ENCODE results near the gene KCTD4.
A peak's percentile ranks its signal among the peaks of the same experiment; 100 is the strongest.
"Not testable (repeated sequence)": the region's sequence is repeated elsewhere in the genome, so short reads cannot be mapped to it uniquely, and the experiment has no call there.

Gene KCTD4

DNA sequence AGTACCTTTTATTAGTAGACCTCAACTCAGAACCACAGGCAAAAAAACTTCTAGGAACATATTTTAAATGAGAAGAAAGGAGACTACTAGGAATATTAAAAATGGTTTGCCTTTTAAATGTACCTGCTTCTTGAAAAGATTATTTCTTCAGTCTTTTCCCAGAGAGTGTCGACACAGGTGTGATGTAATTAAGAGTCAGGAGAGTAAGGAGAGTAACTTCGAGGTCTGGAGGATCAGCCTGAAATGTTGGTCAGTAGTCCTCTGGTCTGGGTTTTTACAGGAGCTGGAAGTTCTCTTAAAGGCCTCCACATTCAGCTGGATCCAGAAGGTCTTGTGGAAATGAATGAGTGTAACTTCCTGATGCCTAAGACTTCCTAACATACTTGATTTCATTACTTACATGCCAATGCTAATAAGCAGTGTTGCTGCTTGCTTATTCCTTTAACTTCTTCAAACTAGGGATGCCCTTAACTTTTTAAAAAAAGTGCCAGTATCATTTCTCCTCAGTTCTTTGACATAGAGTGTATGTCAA, at the start of gene KCTD4:
Gene KCTD4, minus strand, starts transcription at position 345 of the 532 bp plus-strand sequence. CDS start 6,478 bp downstream, outside the sequence.
- no peak for DNase-seq

DNA sequence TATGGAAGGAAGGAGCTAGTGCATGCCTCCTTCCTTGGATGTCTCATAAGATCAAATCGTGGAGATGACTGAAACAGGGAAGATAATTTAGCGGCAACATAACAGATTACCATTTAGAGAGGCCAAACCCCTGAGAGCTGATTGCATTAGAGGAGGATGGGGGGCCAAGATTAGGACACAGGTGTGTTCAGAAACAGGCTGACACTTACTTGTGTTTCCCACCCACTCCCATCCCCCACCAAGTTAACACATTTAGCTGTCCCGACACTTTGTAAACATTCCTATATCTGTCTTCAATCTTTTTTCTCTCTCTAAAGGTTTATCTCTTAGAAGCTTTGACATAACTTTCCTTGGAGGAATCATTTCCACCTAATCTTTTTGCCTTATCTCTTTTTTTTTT, 48.8 kb upstream of the KCTD4 start:
- no peak for DNase-seq

DNA sequence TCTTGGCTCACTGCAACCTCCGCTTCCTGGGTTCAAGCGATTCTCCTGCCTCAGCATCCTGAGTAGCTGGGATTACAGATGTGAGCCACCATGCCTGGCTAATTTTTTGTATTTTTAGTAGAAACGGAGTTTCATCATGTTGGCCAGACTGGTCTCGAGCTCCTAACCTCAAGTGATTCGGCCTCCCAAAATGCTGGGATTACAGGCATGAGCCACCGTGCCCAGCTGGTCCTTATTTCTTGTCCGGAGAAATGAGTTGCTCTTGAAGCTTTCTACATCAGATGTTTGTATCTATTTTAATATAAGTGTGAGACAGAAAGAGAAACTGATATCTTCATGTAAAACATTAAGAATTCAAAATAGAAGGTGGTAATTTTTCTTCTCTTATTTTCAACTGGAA, 43.9 kb upstream of the KCTD4 start:
- DNase-seq = not testable (repeated sequence)

DNA sequence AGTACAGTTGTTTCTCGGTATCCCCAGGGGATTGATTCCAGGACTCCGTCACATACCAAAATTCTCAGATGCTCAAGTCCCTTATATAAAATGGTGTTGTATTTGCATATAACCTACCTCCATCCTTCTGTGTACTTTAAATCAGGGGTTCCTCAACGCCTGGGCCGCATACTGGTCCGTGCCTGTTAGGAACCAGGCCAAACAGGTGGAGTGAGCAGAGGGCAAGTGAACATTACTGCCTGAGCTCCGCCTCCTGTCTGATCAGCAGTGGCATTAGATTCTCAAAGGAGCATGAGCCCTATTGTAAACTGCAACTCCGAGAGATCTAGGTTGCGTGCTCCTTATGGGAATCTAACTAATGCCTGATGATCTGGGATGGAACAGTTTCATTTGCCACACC, 42.2 kb upstream of the KCTD4 start:
- DNase-seq = no peak

DNA sequence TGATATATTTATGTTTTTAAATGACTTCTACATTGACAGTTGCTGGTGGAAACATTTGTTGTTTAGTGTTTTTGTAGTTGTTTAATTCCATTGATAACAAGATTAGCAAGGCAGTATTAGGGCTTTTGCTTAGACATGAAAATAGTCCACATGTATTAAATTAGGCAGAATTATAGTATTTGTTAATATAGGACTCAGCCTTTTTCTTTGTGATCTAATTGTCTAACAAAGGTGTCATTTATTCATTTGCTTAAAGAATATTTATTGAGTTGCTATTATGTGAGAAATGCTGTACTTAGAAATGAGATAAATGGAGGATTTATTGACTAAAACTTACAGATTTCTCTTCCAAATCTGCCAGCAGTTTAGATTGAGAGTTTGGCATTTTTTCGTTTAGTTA, 41.7 kb upstream of the KCTD4 start:
- no peak for DNase-seq

- peak; percentile 30 to 34 for DNase-seq
Observed at GRCh38 chr13:45242070-45242469, 41.2 kb upstream of the KCTD4 start.

DNA sequence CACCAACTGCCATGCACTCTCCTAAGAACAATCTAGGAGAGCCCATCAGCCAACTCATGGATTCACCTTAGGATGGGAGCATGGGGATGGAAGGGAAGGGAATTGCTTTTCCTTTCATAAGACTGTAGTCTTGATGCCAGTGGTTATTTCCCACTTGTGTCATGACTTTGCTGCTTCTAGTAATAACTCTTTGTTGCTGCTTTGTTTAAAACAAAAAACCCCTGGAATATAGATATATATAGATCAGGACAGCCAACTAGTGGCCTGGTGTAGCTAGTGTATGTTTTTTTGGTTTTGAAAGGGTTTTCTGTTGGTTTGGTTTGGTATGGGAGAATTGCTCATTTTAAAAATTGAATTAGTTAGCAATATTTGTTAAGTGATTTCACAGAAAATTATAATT, 39.3 kb upstream of the KCTD4 start:
- no peak for DNase-seq

- DNase-seq = no peak
Observed at GRCh38 chr13:45238945-45239795, 38.3 kb upstream of the KCTD4 start.

DNA sequence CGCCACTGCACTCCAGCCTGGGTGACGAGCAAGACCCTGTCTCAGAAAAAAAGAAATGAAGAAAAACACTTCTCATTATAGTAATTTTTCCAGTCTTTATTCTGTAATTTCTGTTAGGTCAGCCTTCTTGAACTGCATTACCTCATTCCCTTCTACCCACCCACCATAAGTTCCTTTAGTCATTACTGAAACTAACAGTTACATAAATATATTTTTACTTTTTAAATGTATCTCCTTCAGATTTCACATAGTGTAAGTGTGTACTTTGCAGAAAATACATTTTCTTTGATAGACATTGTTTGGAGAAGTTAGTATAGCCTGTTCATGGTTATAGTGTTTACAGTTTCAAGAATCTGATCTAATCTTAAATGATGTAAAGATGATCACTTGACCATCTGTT, 31.7 kb upstream of the KCTD4 start:
- DNase-seq = no peak

- DNase-seq = no peak
Observed at GRCh38 chr13:45231722-45232121, 30.9 kb upstream of the KCTD4 start.

GRCh38 chr13:45231305-45231704, 30.5 kb upstream of the KCTD4 start:
- no peak for DNase-seq

- no peak for DNase-seq
Observed at GRCh38 chr13:45229172-45229571, 28.3 kb upstream of the KCTD4 start.

DNA sequence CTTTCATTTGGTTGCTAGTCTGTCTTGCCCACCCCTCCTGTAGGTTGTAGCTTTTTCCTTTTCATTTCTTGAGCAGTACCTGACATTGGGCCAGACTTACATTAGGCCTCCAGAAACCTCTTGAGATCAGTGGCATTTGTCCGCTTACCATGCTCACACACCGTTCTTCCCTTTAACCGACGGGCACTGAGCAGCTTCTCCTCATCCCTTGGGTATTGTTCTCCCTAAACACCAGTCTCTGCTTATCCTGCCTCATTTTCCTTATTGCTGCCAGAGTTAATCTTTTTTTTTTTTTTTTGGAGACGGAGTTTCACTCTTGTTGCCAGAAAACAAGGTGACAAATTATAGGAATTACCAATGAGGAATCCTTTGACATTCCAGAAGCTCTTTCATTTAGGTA, 27.2 kb upstream of the KCTD4 start:
- no peak for DNase-seq

DNA sequence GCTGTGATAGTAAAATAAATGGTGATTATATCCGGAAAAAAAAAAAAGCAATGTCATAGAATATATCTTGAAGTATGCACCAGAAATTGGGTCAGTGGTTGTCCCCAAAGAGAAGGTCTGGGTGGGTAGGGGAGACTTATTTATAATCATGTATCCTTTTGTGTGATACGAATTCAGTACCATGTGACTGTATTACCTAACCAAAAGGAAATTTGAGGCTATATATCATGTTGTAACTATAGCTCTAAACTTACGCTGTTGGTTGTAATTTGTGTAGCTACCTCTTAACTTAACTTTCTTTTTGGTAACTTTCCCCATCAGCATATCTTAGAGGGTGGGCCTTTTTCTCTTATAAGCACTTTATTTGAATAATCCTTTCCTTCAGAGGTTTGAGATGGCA, 25.2 kb upstream of the KCTD4 start:
- DNase-seq = peak; percentile 23 to 27

GRCh38 chr13:45225370-45225769, 24.5 kb upstream of the KCTD4 start:
- no peak for DNase-seq

DNA sequence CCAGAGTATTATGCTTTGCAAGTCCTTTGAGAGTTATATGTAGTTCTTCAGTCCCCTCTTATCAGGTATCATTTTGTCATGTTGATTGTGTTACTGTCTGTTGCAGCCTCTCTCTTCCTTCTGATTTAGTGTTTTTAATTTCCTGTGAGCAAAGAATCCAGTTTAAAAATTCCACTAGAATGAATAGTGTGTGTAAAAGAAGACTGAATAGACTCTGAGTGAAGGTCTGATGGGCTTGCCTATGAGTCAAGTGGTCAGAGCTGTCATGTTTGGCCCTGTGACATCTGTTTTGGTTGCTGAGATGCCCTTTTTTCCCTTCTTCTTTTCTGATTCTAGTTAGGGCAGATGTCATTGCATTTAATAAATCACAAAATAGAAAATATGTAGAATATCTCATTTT, 23.3 kb upstream of the KCTD4 start:
- DNase-seq = no peak

GRCh38 chr13:45222919-45223318, 22.1 kb upstream of the KCTD4 start:
- no peak for DNase-seq

DNA sequence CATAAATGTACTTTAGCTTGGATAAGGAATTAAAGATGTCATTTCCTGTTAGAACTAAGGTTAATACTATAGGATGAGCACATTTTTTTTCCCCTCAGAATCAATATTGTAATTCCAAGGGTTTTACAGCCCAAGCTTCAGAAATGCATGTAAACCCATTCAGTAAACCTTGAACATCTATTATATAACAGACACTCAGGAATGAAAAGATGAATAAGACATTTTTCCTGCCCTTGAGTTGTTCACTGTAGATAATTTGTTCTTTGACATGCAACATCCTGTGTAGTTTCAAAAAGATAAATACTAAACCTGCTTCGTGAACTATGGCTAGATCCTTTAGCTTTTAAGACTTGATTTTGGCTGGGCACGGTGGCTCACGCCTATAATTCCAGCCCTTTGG, 21.7 kb upstream of the KCTD4 start:
- DNase-seq = no peak

DNA sequence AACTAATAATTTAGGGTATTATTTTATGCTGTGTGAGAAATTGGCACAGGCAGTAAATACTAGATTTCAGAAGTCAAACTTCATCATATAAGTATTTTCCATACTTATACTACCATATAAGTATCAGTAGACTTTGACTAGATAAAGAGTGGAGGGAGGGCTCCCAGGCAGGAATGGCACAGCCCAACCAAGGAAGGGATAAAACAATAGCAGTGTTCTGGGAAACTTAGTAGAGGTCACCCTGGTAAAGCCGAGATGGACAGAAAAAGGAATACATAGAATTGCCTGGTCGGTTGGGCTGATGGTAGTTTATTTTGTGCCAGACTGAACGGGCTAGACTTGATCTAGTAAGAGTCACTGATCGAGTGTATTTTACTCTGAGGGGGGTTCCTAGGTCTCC, 19.6 kb upstream of the KCTD4 start:
- DNase-seq = no peak

DNA sequence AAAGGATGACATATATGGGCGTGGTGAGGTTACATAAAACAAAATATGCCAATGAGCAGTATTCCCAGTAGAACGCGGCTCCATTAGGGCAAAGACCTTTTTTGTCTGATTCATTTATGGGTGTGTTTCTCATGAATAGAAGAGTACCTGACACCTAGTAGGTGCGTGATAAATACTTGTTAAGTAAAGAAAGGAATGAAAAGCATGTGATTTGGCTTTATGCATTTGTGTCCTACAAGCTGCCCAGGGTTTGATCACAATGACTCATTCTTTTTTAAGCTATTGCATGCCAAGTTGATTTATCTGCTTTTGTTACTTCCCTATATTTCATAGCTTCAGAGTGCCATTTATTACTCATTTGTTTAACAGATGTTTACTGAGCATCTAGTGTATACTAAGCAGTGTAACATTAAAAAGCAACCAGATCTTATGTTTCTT, 19.1 kb upstream of the KCTD4 start:
- peak; percentile 62 to 81 for DNase-seq

- DNase-seq = no peak
Observed at GRCh38 chr13:45219123-45219891, 18.5 kb upstream of the KCTD4 start.

DNA sequence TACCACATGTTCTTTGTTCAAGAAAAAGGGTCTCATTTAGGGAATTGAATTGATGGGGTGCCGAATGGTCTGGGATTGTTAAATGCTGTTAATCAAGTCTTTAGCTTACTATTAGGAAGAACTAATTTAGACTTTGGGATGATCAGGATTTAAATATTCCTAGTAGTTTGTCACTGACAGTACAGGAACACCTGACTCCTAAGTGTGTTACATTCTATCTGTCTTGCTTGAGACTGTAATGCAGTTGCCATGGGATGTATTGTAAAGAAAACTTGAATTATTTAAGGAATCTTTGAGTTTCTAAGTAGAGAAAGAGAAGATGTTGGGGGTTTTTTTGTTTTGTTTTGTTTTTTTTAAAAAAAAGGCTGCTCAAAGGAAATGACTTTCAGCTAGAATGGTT, 17.8 kb upstream of the KCTD4 start:
- no peak for DNase-seq

DNA sequence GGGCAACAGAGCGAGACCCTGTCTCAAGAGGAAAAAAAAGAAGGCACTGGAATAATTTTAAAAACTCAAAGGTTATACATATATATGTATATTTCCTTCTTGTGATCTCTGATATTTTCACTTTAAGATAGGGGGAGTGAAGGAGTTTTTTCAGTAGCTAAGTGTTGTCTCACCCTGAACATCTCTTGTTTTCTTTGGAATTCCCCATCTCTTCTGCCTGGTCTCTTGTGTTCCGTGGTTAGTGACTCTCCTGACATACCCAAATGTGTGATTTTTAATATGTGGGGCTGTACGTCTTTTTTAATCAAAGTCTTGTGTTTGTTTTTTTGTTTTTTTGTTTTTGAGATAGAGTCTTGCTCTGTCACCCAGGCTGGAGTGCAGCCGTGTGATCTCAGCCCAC, 15.3 kb upstream of the KCTD4 start:
- no peak for DNase-seq

All from AML-193 (cell line).